GM12875 (cell line): Measurements from ENCODE around the gene MED17.

Source experiments
- H3K4me3 ChIP-seq: one replicate; pipeline ENCODE4 v1.5.1; 2011; ENCODE audit warnings: low read depth, low read length, control low read depth
- CTCF ChIP-seq: IDR thresholded peaks from 2 replicates; pipeline ENCODE4 v1.5.1; 2011; ENCODE audit warnings: low read depth, mild to moderate bottlenecking, control low read depth, inconsistent platforms, low read length, moderate library complexity, borderline replicate concordance; ENCODE audit not compliant: insufficient read depth

The MED17 gene

DNA sequence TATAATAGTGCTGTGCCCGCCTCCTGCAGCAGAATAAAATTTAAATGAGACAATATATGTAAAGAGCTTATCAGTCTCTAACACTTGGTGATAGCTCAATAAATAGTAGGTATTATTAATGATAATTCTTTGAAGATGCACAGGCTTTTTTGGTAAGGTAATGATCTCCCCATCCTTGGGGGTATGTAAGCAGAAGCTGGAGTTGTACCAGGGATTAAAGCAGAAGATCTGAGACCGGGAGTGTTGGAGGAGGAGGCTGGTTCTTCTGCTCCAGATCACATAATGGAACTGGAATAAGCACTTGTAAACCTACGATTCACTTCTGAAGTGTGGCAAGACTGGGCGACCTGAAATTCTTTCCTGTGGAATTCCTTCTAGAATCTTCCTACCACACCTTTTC, 58.0 kb downstream of the MED17 start:
- H3K4me3 ChIP-seq, result no peak overlapping the region
- no peak for TF ChIP-seq CTCF

- no peak for TF ChIP-seq CTCF
- H3K4me3 ChIP-seq, result no peak overlapping the region
Measured at GRCh38 chr11:93842461-93842860, 58.4 kb downstream of the MED17 start.

GRCh38 chr11:93843906-93844305, 59.8 kb downstream of the MED17 start:
- TF ChIP-seq CTCF, result no peak
- H3K4me3 ChIP-seq, result no peak overlapping the region

- H3K4me3 ChIP-seq, result no peak overlapping the region
- no peak for TF ChIP-seq CTCF
Measured at GRCh38 chr11:93844568-93844967, 60.5 kb downstream of the MED17 start.

- no peak for TF ChIP-seq CTCF
- H3K4me3 ChIP-seq, result no peak overlapping the region
Measured at GRCh38 chr11:93845181-93846092, 61.4 kb downstream of the MED17 start.

DNA sequence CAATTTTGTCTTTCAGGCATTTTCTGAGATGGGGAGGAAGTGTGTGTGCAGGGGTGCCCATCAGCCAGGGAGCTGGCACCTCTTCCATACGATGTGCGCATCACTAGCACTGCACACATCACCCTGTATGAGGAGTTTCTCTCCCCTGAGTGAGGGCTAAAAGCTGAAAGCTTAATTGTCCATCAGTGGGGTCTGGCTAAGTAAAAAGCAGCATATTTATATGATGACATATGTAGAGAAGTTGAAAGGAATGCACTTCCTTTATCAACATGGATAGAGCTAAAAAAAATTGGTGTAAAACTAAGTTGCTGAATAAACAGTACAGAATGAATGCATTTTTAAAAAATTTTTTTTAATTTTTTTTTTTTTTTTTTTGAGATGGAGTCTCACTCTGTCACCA, 62.3 kb downstream of the MED17 start:
- H3K4me3 ChIP-seq, result no peak overlapping the region
- TF ChIP-seq CTCF, result no peak

DNA sequence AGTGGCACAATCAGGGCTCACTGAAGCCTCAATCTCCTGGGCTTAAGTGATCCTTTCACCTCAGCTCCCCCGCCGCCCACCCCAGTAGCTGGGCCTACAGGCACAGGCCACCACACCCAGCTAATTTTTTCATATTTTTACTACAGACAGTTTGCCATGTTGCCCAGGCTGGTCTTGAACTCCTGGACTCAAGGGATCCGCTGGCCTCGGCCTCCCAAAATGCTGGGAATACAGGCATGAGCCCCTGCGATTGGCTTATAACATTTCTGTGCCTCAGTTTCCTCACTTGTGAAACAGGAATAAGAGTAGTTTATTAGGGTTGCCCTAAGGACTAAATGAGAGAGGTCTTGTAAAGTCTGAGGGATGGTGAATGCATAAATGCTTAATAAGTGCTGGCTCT, 65.1 kb downstream of the MED17 start:
- no peak for TF ChIP-seq CTCF
- H3K4me3 ChIP-seq, result no peak overlapping the region
